ENCODE measurements around the gene FUS. TPM values are rescaled to one million over a fixed set of nuclear protein-coding genes. Genes with fewer than 3 reads are reported as not detected.

FUS gene
- total RNA-seq, 4 donors from 2014 or later = 41.7 to 88.5 (median 70.5) TPM

GRCh38 chr16:31183432-31184428 is 3.8 kb downstream of the FUS start:
- no peaks in the 10 kb centered on the region for H3K9me3 ChIP-seq
- WGBS, 2 donors = 79 to 80% methylated on average over 10 of the region's 10 CpGs
- H3K4me3 ChIP-seq (replicated peaks in 1 of 3) = no peak overlapping the region
- no peak for TF ChIP-seq POLR2A (IDR thresholded peaks at IDR 0.05)
- TF ChIP-seq, protein P1, sequence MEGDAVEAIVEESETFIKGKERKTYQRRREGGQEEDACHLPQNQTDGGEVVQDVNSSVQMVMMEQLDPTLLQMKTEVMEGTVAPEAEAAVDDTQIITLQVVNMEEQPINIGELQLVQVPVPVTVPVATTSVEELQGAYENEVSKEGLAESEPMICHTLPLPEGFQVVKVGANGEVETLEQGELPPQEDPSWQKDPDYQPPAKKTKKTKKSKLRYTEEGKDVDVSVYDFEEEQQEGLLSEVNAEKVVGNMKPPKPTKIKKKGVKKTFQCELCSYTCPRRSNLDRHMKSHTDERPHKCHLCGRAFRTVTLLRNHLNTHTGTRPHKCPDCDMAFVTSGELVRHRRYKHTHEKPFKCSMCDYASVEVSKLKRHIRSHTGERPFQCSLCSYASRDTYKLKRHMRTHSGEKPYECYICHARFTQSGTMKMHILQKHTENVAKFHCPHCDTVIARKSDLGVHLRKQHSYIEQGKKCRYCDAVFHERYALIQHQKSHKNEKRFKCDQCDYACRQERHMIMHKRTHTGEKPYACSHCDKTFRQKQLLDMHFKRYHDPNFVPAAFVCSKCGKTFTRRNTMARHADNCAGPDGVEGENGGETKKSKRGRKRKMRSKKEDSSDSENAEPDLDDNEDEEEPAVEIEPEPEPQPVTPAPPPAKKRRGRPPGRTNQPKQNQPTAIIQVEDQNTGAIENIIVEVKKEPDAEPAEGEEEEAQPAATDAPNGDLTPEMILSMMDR (IDR thresholded peaks at IDR 0.05) = no peak
- no peaks in the 10 kb centered on the region for H3K27me3 ChIP-seq
- peaks cover 58 to 65% of the 10 kb centered on the region in 2 donors for H3K36me3 ChIP-seq
- no peak overlapping the region for H3K27ac ChIP-seq
- peaks cover 25 to 26% of the 10 kb centered on the region in 2 donors for H3K4me1 ChIP-seq
- no peak for DNase-seq
- intact Hi-C loops (cut with DNase I) = loop anchor here (10.0 kb wide), 1 partner anchor 281 kb away; no protein-coding TSS in a partner anchor

GRCh38 chr16:31184888-31185287 is 4.9 kb downstream of the FUS start:
- TF ChIP-seq POLR2A (IDR thresholded peaks at IDR 0.05) = no peak
- TF ChIP-seq, protein P1 (IDR thresholded peaks at IDR 0.05) = no peak
- Histone ChIP-seq H3K4me3 (replicated peaks in 1 of 3) (no peak overlapping the region), H3K4me1 (peaks cover 20 to 25% of the 10 kb centered on the region in 2 donors), H3K27me3 (no peaks in the 10 kb centered on the region), H3K27ac (no peak overlapping the region), H3K36me3 (peaks cover 69 to 77% of the 10 kb centered on the region in 2 donors), H3K9me3 (no peaks in the 10 kb centered on the region)
- no peak for DNase-seq
- WGBS, 2 donors = 94 to 95% methylated on average over 14 of the region's 14 CpGs
- intact Hi-C loops (cut with DNase I) = loop anchor here (10.0 kb wide), 1 partner anchor 280 kb away; no protein-coding TSS in a partner anchor

- DNase-seq = no peak
- Histone ChIP-seq H3K27me3 (no peaks in the 10 kb centered on the region), H3K9me3 (no peaks in the 10 kb centered on the region), H3K4me3 (replicated peaks in 1 of 3) (no peak overlapping the region), H3K27ac (no peak overlapping the region), H3K36me3 (peaks cover 74 to 81% of the 10 kb centered on the region in 2 donors), H3K4me1 (peaks cover 20 to 25% of the 10 kb centered on the region in 2 donors)
- TF ChIP-seq, protein P1 (IDR thresholded peaks at IDR 0.05) = no peak
- no peak for TF ChIP-seq POLR2A (IDR thresholded peaks at IDR 0.05)
- 77 to 82% methylated on average over 5 of the region's 5 CpGs for WGBS, 2 donors
- intact Hi-C loops (cut with DNase I) = loop anchor here (10.0 kb wide), 1 partner anchor 279 kb away; no protein-coding TSS in a partner anchor
Observed at GRCh38 chr16:31185339-31185738, 5.4 kb downstream of the FUS start.

GRCh38 chr16:31186176-31186575 is 6.2 kb downstream of the FUS start:
- peaks cover 82 to 90% of the 10 kb centered on the region in 2 donors for H3K36me3 ChIP-seq
- H3K9me3 ChIP-seq = no peaks in the 10 kb centered on the region
- no peak overlapping the region for H3K4me3 ChIP-seq (replicated peaks in 1 of 3)
- 78 to 83% methylated on average over 7 of the region's 7 CpGs for WGBS, 2 donors
- DNase-seq = no peak
- intact Hi-C loops (cut with DNase I) = loop anchor here (10.0 kb wide), 1 partner anchor 279 kb away; no protein-coding TSS in a partner anchor
- no peaks in the 10 kb centered on the region for H3K27me3 ChIP-seq
- H3K4me1 ChIP-seq = peaks cover 17 to 24% of the 10 kb centered on the region in 2 donors
- TF ChIP-seq, protein P1 (IDR thresholded peaks at IDR 0.05) = no peak
- H3K27ac ChIP-seq = no peak overlapping the region

All from thyroid gland (tissue), 4 donors.